Nephron progenitor cell (in vitro differentiated cells): ENCODE results near the gene PLA2G12B.

Experiments
- DNase-seq: peaks from one replicate; pipeline ENCODE4 v3.0.0; 2021
- H3K27ac Mint-ChIP-seq: 2 replicates; pipeline ENCODE4 v1.8.0; 2021; ENCODE audit warnings: mild to moderate bottlenecking, moderate library complexity, mixed read lengths
- H3K27me3 Mint-ChIP-seq: 2 replicates; pipeline ENCODE4 v1.8.0; 2021; ENCODE audit warnings: mild to moderate bottlenecking, low read depth, mixed read lengths; ENCODE audit not compliant: poor library complexity
- H3K36me3 Mint-ChIP-seq: 2 replicates; pipeline ENCODE4 v1.8.0; 2021; ENCODE audit warnings: low read depth, mixed read lengths
- H3K4me1 Mint-ChIP-seq: 2 replicates; pipeline ENCODE4 v1.8.0; 2021; ENCODE audit warnings: mixed read lengths
- H3K4me3 Mint-ChIP-seq: 2 replicates; pipeline ENCODE4 v1.8.0; 2021; ENCODE audit warnings: mild to moderate bottlenecking, moderate library complexity, mixed read lengths
- H3K9me3 Mint-ChIP-seq: 2 replicates; pipeline ENCODE4 v1.8.0; 2021; ENCODE audit warnings: mild to moderate bottlenecking, moderate library complexity, mixed read lengths
- CTCF ChIP-seq: fragments of 200-600 bp; sonication (generic); IDR thresholded peaks from 2 replicates; pipeline ENCODE4 v1.5.0; 2021; ENCODE audit warnings: antibody characterized with exemption

PLA2G12B gene

GRCh38 chr10:72913287-72913686 lies 41.3 kb downstream of the PLA2G12B start:
- Mint-ChIP-seq H3K4me1 (peaks cover 15% of the 10 kb centered on the region), H3K36me3 (no peaks in the 10 kb centered on the region), H3K9me3 (peaks cover 7% of the 10 kb centered on the region), H3K27me3 (peaks cover 6% of the 10 kb centered on the region), H3K4me3 (no peak overlapping the region), H3K27ac (peak overlapping the region; percentile 95)
- no peak for TF ChIP-seq CTCF
- DNase-seq = no peak

- no peak overlapping the region for H3K27ac Mint-ChIP-seq
- no peak overlapping the region for H3K4me3 Mint-ChIP-seq
- peaks cover 1% of the 10 kb centered on the region for H3K9me3 Mint-ChIP-seq
- peaks cover 6% of the 10 kb centered on the region for H3K27me3 Mint-ChIP-seq
- no peaks in the 10 kb centered on the region for H3K36me3 Mint-ChIP-seq
- no peak for DNase-seq
- peaks cover 15% of the 10 kb centered on the region for H3K4me1 Mint-ChIP-seq
- TF ChIP-seq CTCF = no peak
Observed at GRCh38 chr10:72912736-72913135, 41.9 kb downstream of the PLA2G12B start.

GRCh38 chr10:72911758-72912157 lies 42.8 kb downstream of the PLA2G12B start:
- H3K27me3 Mint-ChIP-seq = peaks cover 6% of the 10 kb centered on the region
- peaks cover 15% of the 10 kb centered on the region for H3K4me1 Mint-ChIP-seq
- TF ChIP-seq CTCF = no peak
- H3K4me3 Mint-ChIP-seq = no peak overlapping the region
- DNase-seq = no peak
- no peaks in the 10 kb centered on the region for H3K36me3 Mint-ChIP-seq
- no peaks in the 10 kb centered on the region for H3K9me3 Mint-ChIP-seq
- H3K27ac Mint-ChIP-seq = no peak overlapping the region

GRCh38 chr10:72910705-72911104 lies 43.9 kb downstream of the PLA2G12B start:
- no peak overlapping the region for H3K27ac Mint-ChIP-seq
- H3K4me1 Mint-ChIP-seq = peaks cover 15% of the 10 kb centered on the region
- TF ChIP-seq CTCF = no peak
- DNase-seq = no peak
- H3K4me3 Mint-ChIP-seq = no peak overlapping the region
- H3K9me3 Mint-ChIP-seq = no peaks in the 10 kb centered on the region
- H3K36me3 Mint-ChIP-seq = no peaks in the 10 kb centered on the region
- H3K27me3 Mint-ChIP-seq = peaks cover 6% of the 10 kb centered on the region

- DNase-seq = no peak
- no peak overlapping the region for H3K4me3 Mint-ChIP-seq
Observed at GRCh38 chr10:72906446-72906845, 48.2 kb downstream of the PLA2G12B start.

More at GRCh38 chr10:72906446-72906845, 48.2 kb downstream of the PLA2G12B start:
- H3K27me3 Mint-ChIP-seq = no peaks in the 10 kb centered on the region
- H3K9me3 Mint-ChIP-seq = peaks cover 10% of the 10 kb centered on the region
- TF ChIP-seq CTCF = no peak
- H3K27ac Mint-ChIP-seq = no peak overlapping the region
- H3K4me1 Mint-ChIP-seq = no peaks in the 10 kb centered on the region
- H3K36me3 Mint-ChIP-seq = no peaks in the 10 kb centered on the region
